ENCODE results near the gene CREB1. TPM values are rescaled to one million over a fixed set of nuclear protein-coding genes. Genes with fewer than 3 reads are reported as not detected.

CREB1 gene
- total and polyA plus RNA-seq, 10 of the 15 experiments (the other 5 are each of a cell fraction or from before 2014, with no cell fraction given): 13.4 to 76.9 (median 39.5) TPM

GRCh38 chr2:207502577-207503198 lies 27.1 kb upstream of the CREB1 start (continued):
- TF ChIP-seq CEBPB (IDR thresholded peaks at IDR 0.05; ENCODE audit: borderline replicate concordance in 1 of 2, low read depth in 2 of 2, low read length in 2 of 2) (no peak), IKZF1 (conservative IDR thresholded peaks at IDR 0.05) (0 out of 2 replicates have a peak, but pooled peaks have one; percentile 6), BHLHE40 (IDR thresholded peaks at IDR 0.05; ENCODE audit: borderline replicate concordance in 1 of 2, low read depth in 2 of 2, low read length in 1 of 2) (peak; percentile 18 to 43; a peak in 2 of 4 replicates), KAT2A (conservative IDR thresholded peaks at IDR 0.05; ENCODE audit: control insufficient read depth, low read depth, low read length) (no peak), SMARCA5 (IDR thresholded peaks at IDR 0.05) (no peak), ZNF384 (IDR thresholded peaks at IDR 0.05; ENCODE audit: borderline replicate concordance, low read depth, low read length) (no peak), ASH2L (IDR thresholded peaks at IDR 0.05; ENCODE audit: borderline replicate concordance, low read depth) (no peak), ZNF687 (IDR thresholded peaks at IDR 0.05) (peak; percentile 62), ESRRA (IDR thresholded peaks at IDR 0.05; ENCODE audit: low read length) (no peak), NKRF (conservative IDR thresholded peaks at IDR 0.05) (no peak), USF2 (IDR thresholded peaks at IDR 0.05; ENCODE audit: borderline replicate concordance, low read depth, low read length) (no peak), MTA2 (IDR thresholded peaks at IDR 0.05; ENCODE audit: low read depth) (0 out of 2 replicates have a peak, but pooled peaks have one; percentile 49), STAT1 (conservative IDR thresholded peaks at IDR 0.05) (no peak), NFYB (IDR thresholded peaks at IDR 0.05; ENCODE audit: insufficient read depth, low read depth, low read length) (no peak), ETV6 (conservative IDR thresholded peaks at IDR 0.05 in 1 of 2, IDR thresholded peaks at IDR 0.05 in 1 of 2; ENCODE audit: borderline replicate concordance in 1 of 2, low read depth in 1 of 2) (no peak), ATF7 (IDR thresholded peaks at IDR 0.05; ENCODE audit: low read depth) (0 out of 2 replicates have a peak, but pooled peaks have one; percentile 17), NBN (IDR thresholded peaks at IDR 0.05) (no peak), YY1 (IDR thresholded peaks at IDR 0.05; ENCODE audit: low read depth, low read length) (peak; percentile 57; the same call in 1 of the 2 replicates), E2F8 (IDR thresholded peaks at IDR 0.05; ENCODE audit: low read depth, partially characterized antibody) (no peak), CHD2 (IDR thresholded peaks at IDR 0.05; ENCODE audit: borderline replicate concordance, low read depth, low read length) (no peak)
